ENCODE results near the gene INTS2. TPM values are rescaled to one million over a fixed set of nuclear protein-coding genes. Genes with fewer than 3 reads are reported as not detected.

INTS2 gene
- total and polyA plus RNA-seq, 12 donors = 1.3 to 14.1 (median 8.7) TPM

DNA sequence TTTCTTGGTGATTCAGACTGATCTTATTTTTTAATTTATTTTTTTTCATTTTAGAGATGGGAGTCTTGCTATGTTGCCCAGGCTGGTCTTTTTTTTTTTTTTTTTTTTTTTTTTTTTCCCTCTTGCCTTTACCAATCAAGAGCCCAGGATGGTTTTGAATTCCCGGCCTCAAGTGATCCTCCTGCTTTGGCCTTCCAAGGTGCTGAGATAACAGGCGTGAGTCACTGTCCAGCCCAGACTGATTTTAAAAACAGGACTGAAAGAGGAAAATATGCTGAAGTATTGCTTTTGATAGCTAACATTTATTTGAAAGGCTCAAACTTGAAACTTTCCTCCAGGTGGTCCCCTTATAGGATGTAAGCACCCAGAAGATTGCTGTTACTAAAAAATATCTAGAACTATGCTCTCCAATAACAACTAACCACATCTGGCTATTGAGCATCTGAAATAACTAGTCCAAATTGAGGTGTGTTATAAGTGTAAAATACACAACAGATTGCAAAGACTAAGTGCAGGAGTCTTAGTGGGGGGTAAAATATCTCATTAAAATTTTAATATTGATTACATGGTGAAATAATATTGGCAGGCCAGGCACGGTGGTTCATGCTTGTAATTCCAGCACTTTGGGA is 48.7 kb downstream of the INTS2 start:
- peaks cover 0 to 23% of the 10 kb centered on the region in 2 donors for H3K36me3 ChIP-seq (replicated peaks in 1 of 2)
- no peak overlapping the region for H3K4me3 ChIP-seq
- H3K9me3 ChIP-seq (replicated peaks in 1 of 3) = no peaks in the 10 kb centered on the region
- 53 to 66% (median 58%) methylated on average over 3 of the region's 3 CpGs for WGBS, 4 donors
- no peak overlapping the region for H3K27ac ChIP-seq
- H3K27me3 ChIP-seq = no peaks in the 10 kb centered on the region
- intact Hi-C loops (cut with DNase I) = no loop called here
- TF ChIP-seq, protein P1, sequence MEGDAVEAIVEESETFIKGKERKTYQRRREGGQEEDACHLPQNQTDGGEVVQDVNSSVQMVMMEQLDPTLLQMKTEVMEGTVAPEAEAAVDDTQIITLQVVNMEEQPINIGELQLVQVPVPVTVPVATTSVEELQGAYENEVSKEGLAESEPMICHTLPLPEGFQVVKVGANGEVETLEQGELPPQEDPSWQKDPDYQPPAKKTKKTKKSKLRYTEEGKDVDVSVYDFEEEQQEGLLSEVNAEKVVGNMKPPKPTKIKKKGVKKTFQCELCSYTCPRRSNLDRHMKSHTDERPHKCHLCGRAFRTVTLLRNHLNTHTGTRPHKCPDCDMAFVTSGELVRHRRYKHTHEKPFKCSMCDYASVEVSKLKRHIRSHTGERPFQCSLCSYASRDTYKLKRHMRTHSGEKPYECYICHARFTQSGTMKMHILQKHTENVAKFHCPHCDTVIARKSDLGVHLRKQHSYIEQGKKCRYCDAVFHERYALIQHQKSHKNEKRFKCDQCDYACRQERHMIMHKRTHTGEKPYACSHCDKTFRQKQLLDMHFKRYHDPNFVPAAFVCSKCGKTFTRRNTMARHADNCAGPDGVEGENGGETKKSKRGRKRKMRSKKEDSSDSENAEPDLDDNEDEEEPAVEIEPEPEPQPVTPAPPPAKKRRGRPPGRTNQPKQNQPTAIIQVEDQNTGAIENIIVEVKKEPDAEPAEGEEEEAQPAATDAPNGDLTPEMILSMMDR (IDR thresholded peaks at IDR 0.05) = no peak
- no peak for TF ChIP-seq POLR2A (IDR thresholded peaks at IDR 0.05)
- no peaks in the 10 kb centered on the region for H3K4me1 ChIP-seq (replicated peaks in 1 of 2)
- DNase-seq = peak in 6 of 7 donors; percentile 36 to 69 (median 60)

DNA sequence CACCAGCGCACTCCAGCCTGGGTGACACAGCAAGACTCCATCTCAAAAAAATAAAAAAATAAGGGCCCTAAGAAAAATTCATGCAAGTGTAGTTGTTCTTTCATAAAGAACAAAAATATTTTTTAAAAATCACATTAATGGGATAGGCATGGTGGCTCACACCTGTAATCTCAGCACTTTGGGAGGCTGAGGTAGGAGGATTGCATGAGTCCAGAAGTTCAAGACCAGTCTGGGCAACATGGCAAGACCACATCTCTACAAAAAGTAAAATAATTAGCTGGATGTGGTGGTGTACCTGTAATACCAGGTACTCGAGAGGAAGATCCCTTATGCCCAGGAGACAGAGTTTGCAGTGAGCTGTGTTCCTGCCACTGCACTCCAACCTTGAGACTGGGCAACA is 49.3 kb downstream of the INTS2 start:
- Histone ChIP-seq H3K4me3 (no peak overlapping the region), H3K27me3 (no peaks in the 10 kb centered on the region), H3K27ac (no peak overlapping the region), H3K36me3 (replicated peaks in 1 of 2) (peaks cover 0 to 21% of the 10 kb centered on the region in 2 donors), H3K4me1 (replicated peaks in 1 of 2) (no peaks in the 10 kb centered on the region), H3K9me3 (replicated peaks in 1 of 3) (no peaks in the 10 kb centered on the region)
- 68 to 100% (median 86%) methylated on average over 2 of the region's 2 CpGs for WGBS, 4 donors
- intact Hi-C loops (cut with DNase I) = no loop called here
- TF ChIP-seq POLR2A (IDR thresholded peaks at IDR 0.05) = no peak
- TF ChIP-seq, protein P1 (IDR thresholded peaks at IDR 0.05) = no peak
- no peak for DNase-seq

DNA sequence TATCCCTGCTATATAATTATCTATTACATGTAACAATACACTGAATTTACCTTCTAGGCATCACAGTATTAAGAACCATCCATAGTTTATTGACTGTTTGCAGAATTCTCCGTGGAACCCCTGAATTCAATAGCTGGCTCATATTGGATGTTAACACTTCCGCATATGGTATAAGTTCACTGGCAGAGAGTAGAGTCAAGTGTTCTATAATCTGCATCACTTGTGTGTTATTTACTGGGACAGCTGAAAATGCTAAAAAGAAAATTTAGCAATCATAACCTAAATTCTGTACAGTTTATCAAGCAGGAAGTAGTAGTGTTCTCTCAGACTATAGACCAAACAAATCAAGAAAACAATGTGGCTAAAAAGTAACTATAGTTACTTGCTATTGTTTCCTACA is 49.9 kb downstream of the INTS2 start:
- H3K4me3 ChIP-seq = no peak overlapping the region
- no peaks in the 10 kb centered on the region for H3K9me3 ChIP-seq (replicated peaks in 1 of 3)
- 94 to 100% (median 97%) methylated on average over 2 of the region's 2 CpGs for WGBS, 4 donors
- no peak overlapping the region for H3K27ac ChIP-seq
- no peaks in the 10 kb centered on the region for H3K27me3 ChIP-seq
- no peak for DNase-seq
- TF ChIP-seq POLR2A (IDR thresholded peaks at IDR 0.05) = no peak
- TF ChIP-seq, protein P1 (IDR thresholded peaks at IDR 0.05) = no peak
- intact Hi-C loops (cut with DNase I) = no loop called here
- peaks cover 0 to 14% of the 10 kb centered on the region in 2 donors for H3K36me3 ChIP-seq (replicated peaks in 1 of 2)
- H3K4me1 ChIP-seq (replicated peaks in 1 of 2) = no peaks in the 10 kb centered on the region

DNA sequence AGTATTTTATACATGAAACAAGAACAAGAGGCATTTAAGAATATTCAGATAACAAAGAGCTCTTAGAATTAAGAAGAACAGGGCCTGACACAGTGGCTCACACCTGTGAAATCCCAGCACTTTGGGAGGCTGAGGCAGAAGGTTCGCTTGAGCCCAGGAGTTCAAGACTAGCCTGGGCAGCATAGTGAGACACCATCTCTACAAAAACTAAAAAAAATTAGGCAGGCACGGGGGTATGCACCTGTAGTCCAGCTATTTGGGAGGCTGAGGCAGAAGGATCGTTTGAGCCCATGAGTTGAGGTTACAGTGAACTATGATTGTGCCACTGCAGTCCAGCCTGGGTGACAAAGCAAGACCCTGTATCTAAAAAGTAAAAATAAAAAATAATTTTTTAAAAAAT is 52.0 kb downstream of the INTS2 start:
- TF ChIP-seq, protein P1 (IDR thresholded peaks at IDR 0.05) = no peak
- no peak for TF ChIP-seq POLR2A (IDR thresholded peaks at IDR 0.05)
- Histone ChIP-seq H3K4me3 (no peak overlapping the region), H3K27ac (no peak overlapping the region), H3K4me1 (replicated peaks in 1 of 2) (no peaks in the 10 kb centered on the region), H3K36me3 (replicated peaks in 1 of 2) (peaks cover 0 to 23% of the 10 kb centered on the region in 2 donors), H3K9me3 (replicated peaks in 1 of 3) (no peaks in the 10 kb centered on the region), H3K27me3 (no peaks in the 10 kb centered on the region)
- DNase-seq = no peak
- WGBS, 4 donors = 88 to 94% (median 91%) methylated on average over 3 of the region's 3 CpGs
- intact Hi-C loops (cut with DNase I) = no loop called here

Measured in adrenal gland (tissue), 12 donors.